Neutrophil (primary cell): Measurements from ENCODE around the gene SAP25.
"Not testable (repeated sequence)": the region's sequence is repeated elsewhere in the genome, so short reads cannot be mapped to it uniquely, and the experiment has no call there.

Experiments used
- H3K27ac ChIP-seq: fragments of 200-600 bp; sonication (generic); 2 replicates; pipeline ENCODE4 v1.5.1; 2016; ENCODE audit warnings: mild to moderate bottlenecking, moderate library complexity
- H3K27me3 ChIP-seq: fragments of 200-600 bp; sonication (generic); 2 replicates; pipeline ENCODE4 v1.6.0; 2016; ENCODE audit warnings: mild to moderate bottlenecking
- H3K36me3 ChIP-seq: fragments of 200-600 bp; sonication (generic); 2 replicates; pipeline ENCODE4 v1.5.1; 2017
- H3K4me1 ChIP-seq, 2 experiments: fragments of 200-600 bp in 1 of 2; sonication (generic) in 1 of 2; 1 replicate in 1 of 2; 2 replicates in 1 of 2; pipeline versions ENCODE4 v1.5.1 to v1.6.1; 2013 to 2016; ENCODE audit warnings: low read depth in 1 of 2, low read length in 1 of 2, mild to moderate bottlenecking in 1 of 2, moderate library complexity in 1 of 2; ENCODE audit not compliant: control insufficient read depth in 1 of 2, insufficient read depth in 1 of 2
- H3K4me3 ChIP-seq, 2 experiments: fragments of 200-600 bp in 1 of 2; sonication (generic) in 1 of 2; 1 replicate in 1 of 2; 2 replicates in 1 of 2; pipeline ENCODE4 v1.5.1; 2013 to 2016; ENCODE audit warnings: low read depth in 1 of 2, low read length in 1 of 2, mild to moderate bottlenecking in 1 of 2, moderate library complexity in 1 of 2
- H3K9me3 ChIP-seq: fragments of 200-600 bp; sonication (generic); 2 replicates; pipeline ENCODE4 v1.5.1; 2016
- TF ChIP-seq, protein P1 (sequence below): fragments of 200-600 bp; sonication (generic); IDR thresholded peaks from 2 replicates; pipeline ENCODE4 v1.5.1; 2016; ENCODE audit warnings: antibody characterized with exemption

SAP25 gene

DNA sequence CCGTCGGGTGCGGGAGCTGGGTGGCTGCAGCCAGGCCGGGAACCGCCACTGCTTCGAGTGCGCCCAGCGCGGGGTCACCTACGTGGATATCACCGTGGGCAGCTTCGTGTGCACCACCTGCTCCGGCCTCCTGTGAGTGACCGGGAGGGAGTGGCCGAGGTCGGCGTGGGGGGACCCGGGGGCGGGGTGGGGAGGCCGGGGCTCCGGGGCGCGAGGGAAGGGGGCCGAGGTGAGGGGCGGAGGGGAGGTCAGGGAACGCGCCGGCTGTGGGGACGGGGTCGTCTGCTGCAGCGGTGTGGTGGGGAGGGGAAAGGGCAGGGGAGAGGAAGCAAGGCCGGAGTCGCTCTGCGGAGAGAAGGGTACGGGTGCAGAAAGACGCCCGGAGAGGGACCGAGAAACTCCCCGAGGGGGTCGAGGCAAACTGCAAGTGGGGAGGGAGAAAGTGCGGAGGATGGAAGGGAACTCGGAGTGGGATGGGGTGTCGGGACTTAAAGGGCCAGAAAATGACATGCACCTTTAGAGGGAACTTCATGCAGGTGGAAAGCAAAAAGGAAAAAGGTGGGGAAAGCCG is 34.2 kb downstream of the SAP25 start:
- Histone ChIP-seq H3K4me1 (peaks cover 13 to 20% of the 10 kb centered on the region in 2 experiments), H3K36me3 (no peaks in the 10 kb centered on the region), H3K27ac (peak overlapping the region; percentile 51), H3K9me3 (no peaks in the 10 kb centered on the region), H3K4me3 (peak overlapping the region; percentile 76 to 94), H3K27me3 (peaks cover 8% of the 10 kb centered on the region)
- TF ChIP-seq, protein P1, sequence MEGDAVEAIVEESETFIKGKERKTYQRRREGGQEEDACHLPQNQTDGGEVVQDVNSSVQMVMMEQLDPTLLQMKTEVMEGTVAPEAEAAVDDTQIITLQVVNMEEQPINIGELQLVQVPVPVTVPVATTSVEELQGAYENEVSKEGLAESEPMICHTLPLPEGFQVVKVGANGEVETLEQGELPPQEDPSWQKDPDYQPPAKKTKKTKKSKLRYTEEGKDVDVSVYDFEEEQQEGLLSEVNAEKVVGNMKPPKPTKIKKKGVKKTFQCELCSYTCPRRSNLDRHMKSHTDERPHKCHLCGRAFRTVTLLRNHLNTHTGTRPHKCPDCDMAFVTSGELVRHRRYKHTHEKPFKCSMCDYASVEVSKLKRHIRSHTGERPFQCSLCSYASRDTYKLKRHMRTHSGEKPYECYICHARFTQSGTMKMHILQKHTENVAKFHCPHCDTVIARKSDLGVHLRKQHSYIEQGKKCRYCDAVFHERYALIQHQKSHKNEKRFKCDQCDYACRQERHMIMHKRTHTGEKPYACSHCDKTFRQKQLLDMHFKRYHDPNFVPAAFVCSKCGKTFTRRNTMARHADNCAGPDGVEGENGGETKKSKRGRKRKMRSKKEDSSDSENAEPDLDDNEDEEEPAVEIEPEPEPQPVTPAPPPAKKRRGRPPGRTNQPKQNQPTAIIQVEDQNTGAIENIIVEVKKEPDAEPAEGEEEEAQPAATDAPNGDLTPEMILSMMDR = no peak

DNA sequence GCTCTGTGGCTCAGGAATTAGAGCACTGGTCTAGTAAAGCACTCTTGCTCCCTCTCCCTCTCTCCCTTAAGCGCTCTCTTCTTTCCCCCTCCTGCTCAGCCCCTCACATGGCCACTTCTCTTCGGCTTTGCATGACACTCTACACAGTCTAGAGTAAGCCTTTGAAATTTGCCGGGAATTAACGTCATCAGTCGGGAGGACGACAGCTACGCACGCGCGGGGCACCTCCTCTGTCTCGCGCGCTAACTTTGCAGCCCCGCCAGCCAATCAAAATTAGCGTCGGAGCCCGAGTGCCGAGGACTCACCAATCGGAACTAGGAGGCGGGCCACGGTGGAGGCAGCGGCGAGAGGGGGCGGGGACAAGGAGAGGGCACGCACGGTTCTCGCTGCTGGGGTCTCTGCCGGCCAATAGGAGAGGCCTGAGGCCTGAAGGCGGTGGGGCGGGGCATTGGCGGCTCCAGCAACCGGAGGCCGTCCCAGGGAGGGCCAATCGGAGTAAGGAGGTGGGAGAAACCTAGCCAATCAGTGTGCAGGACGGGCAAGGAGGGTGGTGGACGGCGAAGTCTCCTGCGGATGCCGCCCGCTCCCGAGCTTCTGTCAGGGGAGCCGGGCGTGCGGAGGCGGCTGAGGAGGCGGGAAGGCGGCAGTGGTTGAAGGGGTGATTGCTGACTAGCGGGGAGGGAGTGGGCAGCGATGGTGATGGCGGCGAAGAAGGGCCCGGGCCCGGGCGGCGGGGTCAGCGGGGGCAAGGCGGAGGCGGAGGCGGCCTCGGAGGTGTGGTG is 34.9 kb downstream of the SAP25 start, which contains the start of gene AGFG2:
Gene AGFG2 (plus strand): TSS at position 550 of the 782 bp plus-strand sequence. CDS start 144 bp downstream, at position 694.
- Histone ChIP-seq H3K4me1 (peaks cover 13 to 20% of the 10 kb centered on the region in 2 experiments), H3K9me3 (no peaks in the 10 kb centered on the region), H3K27me3 (peaks cover 8% of the 10 kb centered on the region), H3K4me3 (peak within 1 kb of the TSS; percentile 76 to 94), H3K27ac (peak within 1 kb of the TSS; percentile 51), H3K36me3 (no peaks in the 10 kb centered on the region)
- TF ChIP-seq, protein P1 = peak; percentile 34

DNA sequence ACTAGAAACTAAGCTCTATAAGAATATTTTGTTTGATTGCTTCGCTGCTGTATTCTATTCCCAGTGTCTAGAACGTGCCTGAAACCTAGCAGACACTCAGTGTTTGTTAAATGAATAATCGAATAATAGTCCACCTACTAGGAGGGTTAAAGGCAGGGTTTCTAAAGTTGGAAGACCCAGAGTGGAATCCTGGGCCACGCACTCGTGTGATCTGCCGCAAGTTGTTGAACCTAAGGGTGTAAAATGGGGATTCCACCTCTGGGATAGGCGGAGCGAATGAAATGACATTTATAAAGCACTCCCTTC is 35.4 kb downstream of the SAP25 start:
- TF ChIP-seq, protein P1 = no peak
- peak overlapping the region; percentile 76 to 94 for H3K4me3 ChIP-seq
- H3K27ac ChIP-seq = peak overlapping the region; percentile 51

DNA sequence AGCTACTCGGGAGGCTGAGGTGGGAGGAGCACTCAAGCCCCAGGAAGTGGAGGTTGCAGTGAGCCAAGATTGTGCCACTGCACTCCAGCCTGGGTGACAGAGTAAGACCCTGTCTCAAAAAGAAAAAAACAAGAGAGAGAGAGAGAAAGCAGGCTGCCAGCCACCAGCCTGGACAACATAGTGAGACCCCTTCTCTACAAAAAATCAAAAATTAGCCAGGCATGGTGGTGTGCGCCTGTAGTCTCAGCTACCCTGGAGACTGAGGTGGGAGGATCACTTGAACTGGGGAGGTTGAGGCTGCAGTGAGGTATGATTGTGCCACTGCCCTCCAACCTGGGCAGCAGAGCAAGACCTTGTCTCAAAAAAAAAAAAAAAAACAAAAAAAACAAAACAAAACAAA is 37.0 kb downstream of the SAP25 start:
- H3K4me3 ChIP-seq, H3K36me3 ChIP-seq, H3K9me3 ChIP-seq, H3K27ac ChIP-seq: not testable (repeated sequence)
- Histone ChIP-seq H3K27me3 (peaks cover 16% of the 10 kb centered on the region), H3K4me1 (peaks cover 13 to 20% of the 10 kb centered on the region in 2 experiments)

More for the DNA sequence above, 35.4 kb downstream of the SAP25 start:
- H3K4me1 ChIP-seq = peaks cover 13 to 20% of the 10 kb centered on the region in 2 experiments
- no peaks in the 10 kb centered on the region for H3K9me3 ChIP-seq
- H3K27me3 ChIP-seq = peaks cover 12% of the 10 kb centered on the region
- H3K36me3 ChIP-seq = no peaks in the 10 kb centered on the region

DNA sequence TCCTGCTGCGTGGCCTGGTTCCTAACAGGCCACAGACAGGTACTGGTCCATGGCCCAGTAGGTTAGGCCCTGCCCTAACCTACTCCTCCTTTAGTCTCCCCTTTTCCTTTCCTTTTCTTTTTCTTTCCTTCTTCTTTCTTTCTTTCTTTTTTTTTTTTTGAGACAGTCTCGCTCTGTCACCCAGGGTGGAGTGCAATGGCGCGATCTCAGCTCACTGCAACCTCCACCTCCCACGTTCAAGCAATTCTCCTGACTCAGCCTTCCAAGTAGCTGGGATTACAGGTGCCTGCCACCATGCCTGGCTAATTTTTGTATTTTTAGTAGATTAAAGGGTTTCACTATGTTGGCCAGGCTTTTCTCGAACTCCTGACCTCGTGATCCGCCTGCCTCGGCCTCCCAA is 37.7 kb downstream of the SAP25 start:
- not testable (repeated sequence) for H3K4me3 ChIP-seq, H3K9me3 ChIP-seq, H3K36me3 ChIP-seq, H3K27ac ChIP-seq
- H3K4me1 ChIP-seq = peaks cover 13 to 20% of the 10 kb centered on the region in 2 experiments
- peaks cover 16% of the 10 kb centered on the region for H3K27me3 ChIP-seq

DNA sequence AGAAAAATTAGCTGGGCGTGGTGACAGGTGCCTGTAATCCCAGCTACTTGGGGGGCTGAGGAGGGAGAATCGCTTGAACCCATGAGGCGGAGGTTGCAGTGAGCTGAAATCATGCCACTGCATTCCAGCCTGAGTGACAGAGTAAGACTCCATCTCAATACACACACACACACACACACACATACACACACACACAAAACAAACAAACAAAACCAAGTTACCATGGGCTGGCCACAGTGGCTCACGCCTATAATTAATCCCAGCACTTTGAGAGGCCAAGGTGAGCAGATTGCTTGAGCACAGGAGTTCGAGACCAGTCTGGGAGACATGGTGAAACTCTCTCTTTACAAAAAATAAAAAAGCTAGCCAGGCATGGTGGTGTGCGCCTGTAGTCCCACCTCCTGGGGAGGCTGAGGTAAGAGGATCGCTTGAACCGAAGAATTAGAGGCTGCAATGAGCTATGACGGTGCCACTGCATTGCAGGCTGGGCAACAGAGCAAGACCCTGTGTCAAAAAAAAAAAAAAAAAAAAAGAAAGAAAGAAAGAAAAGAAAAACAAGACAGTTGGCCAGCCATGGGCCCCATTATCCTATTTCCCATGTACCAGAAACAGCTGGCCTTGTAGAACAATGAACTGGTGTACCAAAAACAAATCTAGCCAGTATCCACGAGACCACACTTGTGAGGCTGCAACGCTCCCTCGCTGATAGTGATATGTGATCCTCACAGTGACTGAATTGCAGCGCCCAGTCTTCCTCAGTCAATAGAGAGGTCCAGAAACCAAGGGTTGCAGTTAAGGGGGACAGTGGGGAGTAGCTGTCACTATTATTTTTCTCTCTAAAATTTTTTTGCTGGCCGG is 41.3 kb downstream of the SAP25 start:
- no peaks in the 10 kb centered on the region for H3K9me3 ChIP-seq
- peaks cover 12% of the 10 kb centered on the region for H3K27me3 ChIP-seq
- H3K4me1 ChIP-seq = no peaks in the 10 kb centered on the region
- TF ChIP-seq, protein P1 = no peak
- no peak overlapping the region for H3K27ac ChIP-seq
- no peaks in the 10 kb centered on the region for H3K36me3 ChIP-seq
- H3K4me3 ChIP-seq = no peak overlapping the region

DNA sequence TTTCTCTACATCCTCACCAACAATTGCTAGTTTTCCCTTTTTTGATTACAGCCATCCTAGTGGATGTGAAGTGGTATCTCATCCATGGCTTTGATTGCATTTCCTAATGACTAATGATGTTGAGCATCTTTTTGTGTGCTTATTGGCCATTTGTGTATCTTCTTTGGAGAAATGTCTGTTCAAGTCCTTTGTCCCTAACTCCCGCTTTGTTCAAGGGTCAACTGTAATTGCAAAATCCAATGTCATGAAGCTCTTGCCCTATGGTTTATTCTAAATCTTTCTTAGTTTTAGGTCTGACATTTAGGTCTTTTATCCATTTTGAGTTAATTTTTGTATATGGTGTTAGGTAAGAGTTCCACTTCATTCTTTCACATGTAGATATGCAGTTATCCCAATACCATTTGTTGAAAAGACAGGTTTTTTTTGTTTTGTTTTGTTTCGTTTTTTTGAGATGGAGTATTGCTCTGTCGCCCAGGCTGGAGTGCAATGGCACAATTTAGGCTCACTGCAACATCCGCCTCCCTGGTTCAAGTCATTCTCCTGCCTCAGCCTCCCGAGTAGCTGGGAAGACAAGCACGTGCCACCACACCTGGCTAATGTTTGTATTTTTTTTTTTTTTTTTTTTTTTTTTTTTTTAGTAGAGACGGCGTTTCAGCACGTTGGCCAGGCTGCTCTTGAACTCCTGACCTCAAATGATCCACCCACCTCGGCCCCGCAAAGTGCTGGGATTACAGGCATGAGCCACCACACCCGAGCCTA is 45.4 kb downstream of the SAP25 start:
- not testable (repeated sequence) for H3K27ac ChIP-seq, H3K36me3 ChIP-seq, H3K4me1 ChIP-seq, H3K27me3 ChIP-seq, H3K9me3 ChIP-seq, H3K4me3 ChIP-seq

DNA sequence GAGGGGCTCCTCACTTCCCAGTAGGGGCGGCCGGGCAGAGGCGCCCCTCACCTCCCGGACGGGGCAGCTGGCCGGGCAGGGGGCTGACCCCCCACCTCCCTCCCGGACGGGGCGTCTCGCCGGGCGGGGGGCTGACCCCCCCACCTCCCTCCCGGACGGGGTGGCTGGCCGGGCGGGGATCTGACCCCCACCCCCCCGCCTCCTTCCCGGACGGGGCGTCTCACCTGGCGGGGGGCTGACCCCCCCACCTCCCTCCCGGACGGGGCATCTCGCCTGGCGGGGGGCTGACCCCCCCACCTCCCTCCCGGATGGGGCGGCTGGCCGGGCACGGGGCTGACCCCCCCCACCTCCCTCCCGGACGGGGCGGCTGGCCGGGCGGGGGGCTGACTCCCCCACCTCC is 50.5 kb downstream of the SAP25 start:
- H3K36me3 ChIP-seq, H3K9me3 ChIP-seq, H3K27ac ChIP-seq, H3K27me3 ChIP-seq, H3K4me1 ChIP-seq, H3K4me3 ChIP-seq: not testable (repeated sequence)
